ENCODE measurements around the gene OR8G1. TPM values are rescaled to one million over a fixed set of nuclear protein-coding genes. Genes with fewer than 3 reads are reported as not detected.

The OR8G1 gene
- total RNA-seq, 1 experiment from 2014 or later, result not detected

- H3K36me3 ChIP-seq (ENCODE audit: control insufficient read depth, insufficient read depth, low read length), result no peaks in the 10 kb centered on the region
- H3K4me3 Mint-ChIP-seq (ENCODE audit: unreplicated experiment), result no peak overlapping the region
- no peaks in the 10 kb centered on the region; the same call in 1 of the 2 replicates for H3K27me3 ChIP-seq (replicated peaks; ENCODE audit: control insufficient read depth, insufficient read depth, low read length)
- CTCF ChIA-PET, result no interaction called here
- H3K4me1 ChIP-seq, result no peaks in the 10 kb centered on the region
- DNase-seq, result no peak
- no peak overlapping the region for H3K4me3 ChIP-seq (ENCODE audit: low read depth, low read length)
- no peak overlapping the region for H3K27ac Mint-ChIP-seq (ENCODE audit: unreplicated experiment)
- H3K36me3 Mint-ChIP-seq (ENCODE audit: insufficient read depth, unreplicated experiment), result no peaks in the 10 kb centered on the region
- no TSS peak for BruUV-seq (replicated peaks)
- H3K27me3 Mint-ChIP-seq (ENCODE audit: insufficient read depth, unreplicated experiment), result peaks cover 29% of the 10 kb centered on the region
- no peaks in the 10 kb centered on the region; the same call in 1 of the 2 replicates for H3K9me3 ChIP-seq
- intact Hi-C loops (cut with micrococcal nuclease; ENCODE audit: unreplicated experiment), result no loop called here
- POLR2A ChIA-PET, result no interaction called here
- no peaks in the 10 kb centered on the region for H3K9me3 Mint-ChIP-seq (ENCODE audit: unreplicated experiment)
- H3K4me1 Mint-ChIP-seq (ENCODE audit: low read depth, unreplicated experiment), result no peaks in the 10 kb centered on the region
- TF ChIP-seq, protein P1, sequence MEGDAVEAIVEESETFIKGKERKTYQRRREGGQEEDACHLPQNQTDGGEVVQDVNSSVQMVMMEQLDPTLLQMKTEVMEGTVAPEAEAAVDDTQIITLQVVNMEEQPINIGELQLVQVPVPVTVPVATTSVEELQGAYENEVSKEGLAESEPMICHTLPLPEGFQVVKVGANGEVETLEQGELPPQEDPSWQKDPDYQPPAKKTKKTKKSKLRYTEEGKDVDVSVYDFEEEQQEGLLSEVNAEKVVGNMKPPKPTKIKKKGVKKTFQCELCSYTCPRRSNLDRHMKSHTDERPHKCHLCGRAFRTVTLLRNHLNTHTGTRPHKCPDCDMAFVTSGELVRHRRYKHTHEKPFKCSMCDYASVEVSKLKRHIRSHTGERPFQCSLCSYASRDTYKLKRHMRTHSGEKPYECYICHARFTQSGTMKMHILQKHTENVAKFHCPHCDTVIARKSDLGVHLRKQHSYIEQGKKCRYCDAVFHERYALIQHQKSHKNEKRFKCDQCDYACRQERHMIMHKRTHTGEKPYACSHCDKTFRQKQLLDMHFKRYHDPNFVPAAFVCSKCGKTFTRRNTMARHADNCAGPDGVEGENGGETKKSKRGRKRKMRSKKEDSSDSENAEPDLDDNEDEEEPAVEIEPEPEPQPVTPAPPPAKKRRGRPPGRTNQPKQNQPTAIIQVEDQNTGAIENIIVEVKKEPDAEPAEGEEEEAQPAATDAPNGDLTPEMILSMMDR (IDR thresholded peaks at IDR 0.05; ENCODE audit: insufficient read depth in 1 of 2, low read depth in 1 of 2, low read length in 1 of 2, severe bottlenecking in 1 of 2, unreplicated experiment in 1 of 2), result no peak
Observed at GRCh38 chr11:124209824-124210357, 31.0 kb upstream of the OR8G1 start.

DNA sequence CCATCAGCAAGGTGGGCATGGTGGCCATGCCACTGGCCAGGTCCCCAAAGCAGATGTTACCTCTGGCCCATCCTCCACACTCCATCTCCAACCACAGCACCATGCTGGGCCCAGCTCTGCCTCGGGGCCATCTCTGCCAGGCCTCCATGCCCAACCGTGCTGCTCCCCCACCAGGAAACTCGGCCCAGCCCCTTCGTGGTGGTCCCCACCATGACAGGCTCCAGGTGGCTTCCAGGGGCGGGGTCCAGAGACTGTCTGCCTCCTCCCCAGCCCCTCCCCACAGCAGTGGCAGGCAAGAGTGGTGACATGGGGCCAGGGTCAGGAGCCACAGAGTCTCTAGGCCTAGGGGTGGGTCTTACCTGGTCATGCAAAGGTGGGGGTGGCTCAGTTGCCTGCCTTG, 30.5 kb upstream of the OR8G1 start:
- Mint-ChIP-seq H3K36me3 (ENCODE audit: insufficient read depth, unreplicated experiment) (no peaks in the 10 kb centered on the region), H3K4me1 (ENCODE audit: low read depth, unreplicated experiment) (no peaks in the 10 kb centered on the region), H3K4me3 (ENCODE audit: unreplicated experiment) (no peak overlapping the region), H3K27ac (ENCODE audit: unreplicated experiment) (no peak overlapping the region), H3K9me3 (ENCODE audit: unreplicated experiment) (no peaks in the 10 kb centered on the region), H3K27me3 (ENCODE audit: insufficient read depth, unreplicated experiment) (peaks cover 30% of the 10 kb centered on the region)
- intact Hi-C loops (cut with micrococcal nuclease; ENCODE audit: unreplicated experiment), result no loop called here
- BruUV-seq (replicated peaks), result no TSS peak
- ChIA-PET CTCF (no interaction called here), POLR2A (no interaction called here)
- Histone ChIP-seq H3K4me1 (no peaks in the 10 kb centered on the region), H3K36me3 (ENCODE audit: control insufficient read depth, insufficient read depth, low read length) (no peaks in the 10 kb centered on the region), H3K9me3 (no peaks in the 10 kb centered on the region; the same call in 1 of the 2 replicates), H3K4me3 (ENCODE audit: low read depth, low read length) (no peak overlapping the region), H3K27me3 (replicated peaks; ENCODE audit: control insufficient read depth, insufficient read depth, low read length) (no peaks in the 10 kb centered on the region; the same call in 1 of the 2 replicates)
- no peak for DNase-seq
- TF ChIP-seq, protein P1 (IDR thresholded peaks at IDR 0.05; ENCODE audit: insufficient read depth in 1 of 2, low read depth in 1 of 2, low read length in 1 of 2, severe bottlenecking in 1 of 2, unreplicated experiment in 1 of 2), result no peak

GRCh38 chr11:124211321-124211720, 29.6 kb upstream of the OR8G1 start:
- H3K4me3 Mint-ChIP-seq (ENCODE audit: unreplicated experiment), result no peak overlapping the region
- Histone ChIP-seq H3K36me3 (ENCODE audit: control insufficient read depth, insufficient read depth, low read length) (no peaks in the 10 kb centered on the region), H3K27me3 (replicated peaks; ENCODE audit: control insufficient read depth, insufficient read depth, low read length) (no peaks in the 10 kb centered on the region; the same call in 1 of the 2 replicates), H3K4me3 (ENCODE audit: low read depth, low read length) (no peak overlapping the region), H3K9me3 (no peaks in the 10 kb centered on the region; the same call in 1 of the 2 replicates), H3K4me1 (no peaks in the 10 kb centered on the region)
- no peak overlapping the region for H3K27ac Mint-ChIP-seq (ENCODE audit: unreplicated experiment)
- no peaks in the 10 kb centered on the region for H3K4me1 Mint-ChIP-seq (ENCODE audit: low read depth, unreplicated experiment)
- BruUV-seq (replicated peaks), result no TSS peak
- peaks cover 25% of the 10 kb centered on the region for H3K27me3 Mint-ChIP-seq (ENCODE audit: insufficient read depth, unreplicated experiment)
- POLR2A ChIA-PET, result no interaction called here
- CTCF ChIA-PET, result no interaction called here
- TF ChIP-seq, protein P1 (IDR thresholded peaks at IDR 0.05; ENCODE audit: insufficient read depth in 1 of 2, low read depth in 1 of 2, low read length in 1 of 2, severe bottlenecking in 1 of 2, unreplicated experiment in 1 of 2), result no peak
- no peaks in the 10 kb centered on the region for H3K9me3 Mint-ChIP-seq (ENCODE audit: unreplicated experiment)
- intact Hi-C loops (cut with micrococcal nuclease; ENCODE audit: unreplicated experiment), result no loop called here
- no peaks in the 10 kb centered on the region for H3K36me3 Mint-ChIP-seq (ENCODE audit: insufficient read depth, unreplicated experiment)
- DNase-seq, result no peak

All from Caco-2 (cell line).